ENCODE measurements around the gene ERGIC3.

- TF ChIP-seq, protein P1, sequence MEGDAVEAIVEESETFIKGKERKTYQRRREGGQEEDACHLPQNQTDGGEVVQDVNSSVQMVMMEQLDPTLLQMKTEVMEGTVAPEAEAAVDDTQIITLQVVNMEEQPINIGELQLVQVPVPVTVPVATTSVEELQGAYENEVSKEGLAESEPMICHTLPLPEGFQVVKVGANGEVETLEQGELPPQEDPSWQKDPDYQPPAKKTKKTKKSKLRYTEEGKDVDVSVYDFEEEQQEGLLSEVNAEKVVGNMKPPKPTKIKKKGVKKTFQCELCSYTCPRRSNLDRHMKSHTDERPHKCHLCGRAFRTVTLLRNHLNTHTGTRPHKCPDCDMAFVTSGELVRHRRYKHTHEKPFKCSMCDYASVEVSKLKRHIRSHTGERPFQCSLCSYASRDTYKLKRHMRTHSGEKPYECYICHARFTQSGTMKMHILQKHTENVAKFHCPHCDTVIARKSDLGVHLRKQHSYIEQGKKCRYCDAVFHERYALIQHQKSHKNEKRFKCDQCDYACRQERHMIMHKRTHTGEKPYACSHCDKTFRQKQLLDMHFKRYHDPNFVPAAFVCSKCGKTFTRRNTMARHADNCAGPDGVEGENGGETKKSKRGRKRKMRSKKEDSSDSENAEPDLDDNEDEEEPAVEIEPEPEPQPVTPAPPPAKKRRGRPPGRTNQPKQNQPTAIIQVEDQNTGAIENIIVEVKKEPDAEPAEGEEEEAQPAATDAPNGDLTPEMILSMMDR (IDR thresholded peaks at IDR 0.05; ENCODE audit: poor library complexity), result no peak
- TF ChIP-seq EZH2 (IDR thresholded peaks at IDR 0.05; ENCODE audit: borderline replicate concordance), result no peak
Observed at GRCh38 chr20:35586751-35587425, 45.0 kb downstream of the ERGIC3 start.

All from hepatocyte (in vitro differentiated cells).